Hippocampal formation (tissue), 2 donors: ENCODE measurements around the gene PLEKHG7.
"Not testable (repeated sequence)": the region's sequence is repeated elsewhere in the genome, so short reads cannot be mapped to it uniquely, and the experiment has no call there.

Source experiments
- DNase-seq, 2 donors: peaks; one replicate each; lab custom pipeline; 2025; lab: John Stamatoyannopoulos, UW

PLEKHG7 gene

GRCh38 chr12:92749691-92750090 lies 46.9 kb downstream of the PLEKHG7 start:
- not testable (repeated sequence) for DNase-seq

- DNase-seq = no peak
Observed at GRCh38 chr12:92753976-92754885, 51.4 kb downstream of the PLEKHG7 start.

- no peak for DNase-seq
Observed at GRCh38 chr12:92756898-92757596, 54.3 kb downstream of the PLEKHG7 start.

- no peak for DNase-seq
Observed at GRCh38 chr12:92757597-92758121, 54.9 kb downstream of the PLEKHG7 start.

- DNase-seq = no peak
Observed at GRCh38 chr12:92759634-92760268, 57.0 kb downstream of the PLEKHG7 start.

- DNase-seq = no peak
Observed at GRCh38 chr12:92762773-92763172, 60.0 kb downstream of the PLEKHG7 start.

GRCh38 chr12:92764831-92765230 lies 62.0 kb downstream of the PLEKHG7 start:
- no peak for DNase-seq

GRCh38 chr12:92765871-92766270 lies 63.1 kb downstream of the PLEKHG7 start:
- DNase-seq = no peak

- no peak for DNase-seq
Observed at GRCh38 chr12:92769124-92769901, 66.5 kb downstream of the PLEKHG7 start.

- no peak for DNase-seq
Observed at GRCh38 chr12:92771001-92771400, 68.2 kb downstream of the PLEKHG7 start.

- no peak for DNase-seq
Observed at GRCh38 chr12:92775416-92775815, 72.6 kb downstream of the PLEKHG7 start.

GRCh38 chr12:92778525-92778924 lies 75.7 kb downstream of the PLEKHG7 start:
- no peak for DNase-seq

- no peak for DNase-seq
Observed at GRCh38 chr12:92779902-92780301, 77.1 kb downstream of the PLEKHG7 start.

- no peak for DNase-seq
Observed at GRCh38 chr12:92784356-92784755, 81.6 kb downstream of the PLEKHG7 start.

GRCh38 chr12:92784797-92785562 lies 82.2 kb downstream of the PLEKHG7 start:
- peak in 1 of 2 donors; percentile 51 for DNase-seq

- no peak for DNase-seq
Observed at GRCh38 chr12:92785563-92785950, 82.8 kb downstream of the PLEKHG7 start.

- no peak for DNase-seq
Observed at GRCh38 chr12:92786045-92786444, 83.3 kb downstream of the PLEKHG7 start.

GRCh38 chr12:92794356-92794755 lies 91.6 kb downstream of the PLEKHG7 start:
- not testable (repeated sequence) for DNase-seq

- DNase-seq = no peak
Observed at GRCh38 chr12:92794814-92795213, 92.0 kb downstream of the PLEKHG7 start.

GRCh38 chr12:92796650-92797049 lies 93.9 kb downstream of the PLEKHG7 start:
- DNase-seq = no peak

- DNase-seq = peak in 1 of 2 donors; percentile 18
Observed at GRCh38 chr12:92802906-92803305, 100.1 kb downstream of the PLEKHG7 start.
